Kidney (tissue), 14 donors: ENCODE measurements around the gene LIMK1. TPM values are rescaled to one million over a fixed set of nuclear protein-coding genes. Genes with fewer than 3 reads are reported as not detected.
A peak's percentile ranks its signal among the peaks of the same experiment; 100 is the strongest.
"Not testable (repeated sequence)": the region's sequence is repeated elsewhere in the genome, so short reads cannot be mapped to it uniquely, and the experiment has no call there.

Experiments used
- DNase-seq, 5 donors: peaks; one replicate each; pipeline ENCODE4 v3.0.0-alpha.2; 2013 to 2020
- FAIRE-seq: peaks from 2 replicates; lab custom pipeline; 2012; peaks lifted over from hg19 to GRCh38; lab: Jason Lieb, UNC
- H3K27ac ChIP-seq, 2 donors: one replicate each; pipeline ENCODE4 v1.7.0; 2013; ENCODE audit warnings: low read depth in 2 of 2, low read length in 2 of 2, inconsistent platforms in 1 of 2
- H3K27me3 ChIP-seq: one replicate; pipeline ENCODE4 v1.7.1; 2013; ENCODE audit warnings: low read length, inconsistent platforms; ENCODE audit not compliant: control insufficient read depth, insufficient read depth
- H3K36me3 ChIP-seq, 3 donors: one replicate each; pipeline versions ENCODE4 v1.7.0 to v1.7.1; 2013; ENCODE audit warnings: low read length in 3 of 3, control low read depth in 1 of 3, inconsistent platforms in 1 of 3; ENCODE audit not compliant: insufficient read depth in 3 of 3, control insufficient read depth in 2 of 3
- H3K4me1 ChIP-seq, 3 donors: one replicate each; pipeline versions ENCODE4 v1.7.0 to v1.7.1; 2013; ENCODE audit warnings: low read length in 3 of 3, inconsistent platforms in 1 of 3, low read depth in 1 of 3; ENCODE audit not compliant: control insufficient read depth in 2 of 3, insufficient read depth in 2 of 3
- H3K4me3 ChIP-seq, 3 donors: one replicate each; pipeline versions ENCODE4 v1.7.0 to v1.8.1; 2013; ENCODE audit warnings: low read length in 3 of 3, control low read depth in 1 of 3, inconsistent platforms in 1 of 3
- H3K9ac ChIP-seq, 3 donors: one replicate each; pipeline versions ENCODE4 v1.7.0 to v1.7.1; 2013; ENCODE audit warnings: low read length in 3 of 3, control low read depth in 1 of 3, inconsistent platforms in 1 of 3
- H3K9me3 ChIP-seq, 3 donors: one replicate each; pipeline versions ENCODE4 v1.7.0 to v1.7.1; 2013; ENCODE audit warnings: low read length in 3 of 3, control low read depth in 1 of 3, inconsistent platforms in 1 of 3; ENCODE audit not compliant: control insufficient read depth in 2 of 3, insufficient read depth in 1 of 3
- intact Hi-C: fragments of 100-400 bp; cut with DNase I; formaldehyde crosslinking; loops from one replicate; pipeline ENCODE4 v1.11.1; 2022
- polyA plus RNA-seq: library from polyadenylated mRNA; stranded (reverse); fragments of 350-450 nt; fragmentation: Illumina TruSeq; extraction: RNeasy Lipid Tissue Mini Kit (QIAGEN cat#74804); gene quantifications from one replicate; pipeline ENCODE4 v1.2.3, GENCODE V29; 2014; ENCODE audit warnings: low read depth, low replicate concordance; ENCODE audit not compliant: insufficient read depth
- total RNA-seq: library from RNA; stranded (reverse); fragmentation: NEBNext Ultra II Directional; extraction: Animal tissue kit (Norgen Biotek cat#: 25700); gene quantifications from one replicate; pipeline ENCODE4 v1.2.1, GENCODE V29; 2021
- TF ChIP-seq, protein P1 (sequence below): IDR thresholded peaks from 3 replicates; pipeline ENCODE4 v1.5.1; 2012; ENCODE audit warnings: mild to moderate bottlenecking, moderate library complexity, borderline replicate concordance; ENCODE audit not compliant: insufficient read depth; ENCODE audit errors: extremely low read depth
- donor health status: control.
- donor health status: control.
- donor health status: control.
- donor health status: control.
- donor health status: control.
- donor health status: DM: yes; HTN: yes; CAD: no.
- donor health status: Normal renal cell carcinoma (clear cell type).

The LIMK1 gene
- total and polyA plus RNA-seq, 2 donors from 2014 or later = 9.1 to 23.8 TPM

DNA sequence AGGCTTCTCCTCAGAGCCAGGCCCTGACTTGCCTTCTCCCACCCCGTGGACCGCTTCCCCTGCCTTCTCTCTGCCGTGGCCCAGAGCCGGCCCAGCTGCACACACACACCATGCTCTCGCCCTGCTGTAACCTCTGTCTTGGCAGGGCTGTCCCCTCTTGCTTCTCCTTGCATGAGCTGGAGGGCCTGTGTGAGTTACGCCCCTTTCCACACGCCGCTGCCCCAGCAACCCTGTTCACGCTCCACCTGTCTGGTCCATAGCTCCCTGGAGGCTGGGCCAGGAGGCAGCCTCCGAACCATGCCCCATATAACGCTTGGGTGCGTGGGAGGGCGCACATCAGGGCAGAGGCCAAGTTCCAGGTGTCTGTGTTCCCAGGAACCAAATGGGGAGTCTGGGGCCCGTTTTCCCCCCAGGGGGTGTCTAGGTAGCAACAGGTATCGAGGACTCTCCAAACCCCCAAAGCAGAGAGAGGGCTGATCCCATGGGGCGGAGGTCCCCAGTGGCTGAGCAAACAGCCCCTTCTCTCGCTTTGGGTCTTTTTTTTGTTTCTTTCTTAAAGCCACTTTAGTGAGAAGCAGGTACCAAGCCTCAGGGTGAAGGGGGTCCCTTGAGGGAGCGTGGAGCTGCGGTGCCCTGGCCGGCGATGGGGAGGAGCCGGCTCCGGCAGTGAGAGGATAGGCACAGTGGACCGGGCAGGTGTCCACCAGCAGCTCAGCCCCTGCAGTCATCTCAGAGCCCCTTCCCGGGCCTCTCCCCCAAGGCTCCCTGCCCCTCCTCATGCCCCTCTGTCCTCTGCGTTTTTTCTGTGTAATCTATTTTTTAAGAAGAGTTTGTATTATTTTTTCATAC is 38.0 kb downstream of the LIMK1 start:
- no peak overlapping the region for H3K27ac ChIP-seq
- H3K9me3 ChIP-seq = no peaks in the 10 kb centered on the region
- TF ChIP-seq, protein P1, sequence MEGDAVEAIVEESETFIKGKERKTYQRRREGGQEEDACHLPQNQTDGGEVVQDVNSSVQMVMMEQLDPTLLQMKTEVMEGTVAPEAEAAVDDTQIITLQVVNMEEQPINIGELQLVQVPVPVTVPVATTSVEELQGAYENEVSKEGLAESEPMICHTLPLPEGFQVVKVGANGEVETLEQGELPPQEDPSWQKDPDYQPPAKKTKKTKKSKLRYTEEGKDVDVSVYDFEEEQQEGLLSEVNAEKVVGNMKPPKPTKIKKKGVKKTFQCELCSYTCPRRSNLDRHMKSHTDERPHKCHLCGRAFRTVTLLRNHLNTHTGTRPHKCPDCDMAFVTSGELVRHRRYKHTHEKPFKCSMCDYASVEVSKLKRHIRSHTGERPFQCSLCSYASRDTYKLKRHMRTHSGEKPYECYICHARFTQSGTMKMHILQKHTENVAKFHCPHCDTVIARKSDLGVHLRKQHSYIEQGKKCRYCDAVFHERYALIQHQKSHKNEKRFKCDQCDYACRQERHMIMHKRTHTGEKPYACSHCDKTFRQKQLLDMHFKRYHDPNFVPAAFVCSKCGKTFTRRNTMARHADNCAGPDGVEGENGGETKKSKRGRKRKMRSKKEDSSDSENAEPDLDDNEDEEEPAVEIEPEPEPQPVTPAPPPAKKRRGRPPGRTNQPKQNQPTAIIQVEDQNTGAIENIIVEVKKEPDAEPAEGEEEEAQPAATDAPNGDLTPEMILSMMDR = no peak
- H3K36me3 ChIP-seq = peaks cover 0 to 2% (median 0%) of the 10 kb centered on the region in 3 donors
- no peaks in the 10 kb centered on the region for H3K27me3 ChIP-seq
- no peak overlapping the region for H3K4me3 ChIP-seq
- intact Hi-C loops = no loop called here
- H3K4me1 ChIP-seq = no peaks in the 10 kb centered on the region
- no peak for FAIRE-seq
- no peak overlapping the region for H3K9ac ChIP-seq
- no peak for DNase-seq

DNA sequence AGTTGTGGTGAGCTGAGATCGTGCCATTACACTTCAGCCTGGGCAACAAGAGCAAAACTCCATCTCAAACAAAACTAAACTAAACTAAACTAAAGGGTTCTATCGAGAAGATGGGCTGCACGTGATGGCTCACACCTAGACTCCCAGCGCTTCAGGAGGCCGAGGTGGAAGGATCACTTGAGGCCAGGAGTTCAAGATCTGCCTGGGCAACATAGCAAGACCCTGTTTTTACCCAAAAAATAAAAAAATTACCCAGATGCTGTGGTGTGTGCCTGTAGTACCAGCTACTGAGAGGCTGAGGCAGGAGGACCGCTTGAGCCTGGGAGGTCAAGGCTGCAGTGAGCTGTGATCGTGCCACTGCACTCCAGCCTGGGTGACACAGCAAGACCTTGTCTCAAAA is 40.3 kb downstream of the LIMK1 start:
- H3K9me3 ChIP-seq, DNase-seq, H3K27ac ChIP-seq, H3K4me1 ChIP-seq, H3K27me3 ChIP-seq, intact Hi-C loops, FAIRE-seq, H3K9ac ChIP-seq, H3K36me3 ChIP-seq, H3K4me3 ChIP-seq: not testable (repeated sequence)

DNA sequence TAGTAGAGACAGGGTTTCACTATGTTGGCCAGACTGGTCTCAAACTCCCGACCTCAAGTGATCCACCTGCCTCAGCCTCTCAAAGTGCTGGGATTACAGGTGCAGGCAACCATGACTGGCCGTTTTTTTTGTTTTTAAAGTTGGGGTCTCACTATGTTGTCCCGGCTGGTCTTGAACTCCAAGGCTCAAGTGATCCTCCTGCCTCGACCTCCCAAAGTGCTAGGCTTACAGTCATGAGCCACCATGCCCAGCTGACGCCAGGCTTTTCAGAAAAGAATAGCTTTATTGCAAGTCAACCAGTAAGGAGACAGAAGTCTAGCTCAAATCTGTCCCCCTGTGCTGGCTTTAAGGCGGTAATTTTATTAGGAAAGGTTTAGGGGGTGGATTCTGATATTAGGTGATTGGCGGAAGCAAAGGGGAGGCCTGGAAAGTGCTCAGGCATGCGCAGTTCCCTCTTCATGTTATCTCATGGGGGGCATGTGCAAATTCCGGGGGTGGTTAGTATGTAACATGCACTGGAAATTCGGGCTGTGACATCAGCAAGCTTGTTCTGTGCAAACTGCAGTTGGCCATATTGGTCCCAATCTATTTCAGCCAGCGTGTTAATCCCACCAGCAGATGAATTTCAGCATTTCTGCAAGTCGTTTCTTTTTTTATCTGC is 42.7 kb downstream of the LIMK1 start:
- Histone ChIP-seq H3K4me3 (no peak overlapping the region), H3K27ac (no peak overlapping the region), H3K9ac (no peak overlapping the region), H3K27me3 (no peaks in the 10 kb centered on the region), H3K9me3 (no peaks in the 10 kb centered on the region), H3K36me3 (no peaks in the 10 kb centered on the region), H3K4me1 (no peaks in the 10 kb centered on the region)
- intact Hi-C loops = no loop called here
- DNase-seq = no peak
- TF ChIP-seq, protein P1 = no peak
- FAIRE-seq = no peak

DNA sequence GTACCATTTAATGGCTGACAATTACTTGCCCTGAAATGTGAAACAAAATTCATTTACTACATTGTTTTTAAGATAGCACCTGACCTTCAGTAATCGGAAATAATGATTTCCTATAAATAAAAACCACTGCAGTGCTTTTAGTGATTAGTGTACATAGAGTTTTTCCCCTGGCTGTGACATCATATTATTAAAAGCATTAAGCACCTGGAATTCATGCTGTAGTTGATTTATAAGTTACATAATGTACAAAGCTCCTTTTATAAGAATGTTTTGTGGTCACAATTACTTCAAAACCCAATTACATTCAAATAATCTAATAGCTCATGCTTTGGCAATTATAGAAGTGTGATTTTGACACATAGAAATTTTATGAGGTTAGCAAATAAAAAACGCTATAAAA is 46.3 kb downstream of the LIMK1 start:
- H3K36me3 ChIP-seq = no peaks in the 10 kb centered on the region
- TF ChIP-seq, protein P1 = no peak
- intact Hi-C loops = no loop called here
- no peaks in the 10 kb centered on the region for H3K9me3 ChIP-seq
- no peak overlapping the region for H3K9ac ChIP-seq
- no peak overlapping the region for H3K4me3 ChIP-seq
- H3K4me1 ChIP-seq = no peaks in the 10 kb centered on the region
- peak in 1 of 5 donors; percentile 10 for DNase-seq
- FAIRE-seq = no peak
- no peak overlapping the region for H3K27ac ChIP-seq
- no peaks in the 10 kb centered on the region for H3K27me3 ChIP-seq
